Medulla oblongata (tissue), 1 donor: Measurements from ENCODE around the gene PCBP2.
A peak's percentile ranks its signal among the peaks of the same experiment; 100 is the strongest.

Experiments
- DNase-seq: peaks from one replicate; pipeline ENCODE4 v3.0.0-alpha.2; 2015; ENCODE audit errors: extremely low spot score

Gene PCBP2

GRCh38 chr12:53493610-53494391, 41.9 kb downstream of the PCBP2 start:
- DNase-seq, result peak; percentile 27

- peak; percentile 66 for DNase-seq
Observed at GRCh38 chr12:53495903-53496751, 44.2 kb downstream of the PCBP2 start.

GRCh38 chr12:53496752-53497032, 44.8 kb downstream of the PCBP2 start:
- DNase-seq, result no peak

GRCh38 chr12:53497461-53497860, 45.6 kb downstream of the PCBP2 start:
- DNase-seq, result no peak

- DNase-seq, result no peak
Observed at GRCh38 chr12:53498235-53498630, 46.3 kb downstream of the PCBP2 start.

GRCh38 chr12:53499266-53500141, 47.6 kb downstream of the PCBP2 start, which contains the start of gene MAP3K12:
TSS of gene MAP3K12 (minus strand) at chr12:53499458. CDS start at chr12:53487391, 12,067 bp downstream.
- peak; percentile 74 for DNase-seq

- DNase-seq, result peak; percentile 86
Observed at GRCh38 chr12:53500142-53500775, 48.4 kb downstream of the PCBP2 start.

GRCh38 chr12:53500776-53501614, 49.1 kb downstream of the PCBP2 start, which contains the start of gene TARBP2:
TSS of gene TARBP2 (plus strand) at chr12:53501283. CDS start at chr12:53501409, 126 bp downstream.
- DNase-seq, result peak; percentile 100

GRCh38 chr12:53501615-53502181, 49.8 kb downstream of the PCBP2 start:
- no peak for DNase-seq

GRCh38 chr12:53502331-53502730, 50.4 kb downstream of the PCBP2 start:
- DNase-seq, result no peak

GRCh38 chr12:53502983-53503728, 51.3 kb downstream of the PCBP2 start:
- no peak for DNase-seq

GRCh38 chr12:53504004-53504920, 52.4 kb downstream of the PCBP2 start:
- no peak for DNase-seq

GRCh38 chr12:53505086-53505485, 53.2 kb downstream of the PCBP2 start:
- DNase-seq, result peak; percentile 62

- DNase-seq, result no peak
Observed at GRCh38 chr12:53505555-53506449, 53.9 kb downstream of the PCBP2 start.

GRCh38 chr12:53506450-53506785, 54.5 kb downstream of the PCBP2 start:
- DNase-seq, result no peak

- DNase-seq, result no peak
Observed at GRCh38 chr12:53506881-53507602, 55.1 kb downstream of the PCBP2 start, which contains the start of gene NPFF. TSS of gene NPFF (minus strand) at chr12:53507484. CDS start at chr12:53507474, 10 bp downstream.

- DNase-seq, result no peak
Observed at GRCh38 chr12:53507603-53507885, 55.6 kb downstream of the PCBP2 start.
